ENCODE measurements around the gene ANO4.
"Not testable (repeated sequence)": the region's sequence is repeated elsewhere in the genome, so short reads cannot be mapped to it uniquely, and the experiment has no call there.

ANO4 gene

GRCh38 chr12:100871195-100871734 is 76.7 kb downstream of the ANO4 start:
- no peak for DNase-seq (ENCODE audit: low read depth, low spot score)

GRCh38 chr12:100875156-100875555 is 80.6 kb downstream of the ANO4 start:
- DNase-seq (ENCODE audit: low read depth, low spot score) = no peak

- DNase-seq (ENCODE audit: low read depth, low spot score) = no peak
Observed at GRCh38 chr12:100875771-100876170, 81.2 kb downstream of the ANO4 start.

- no peak for DNase-seq (ENCODE audit: low read depth, low spot score)
Observed at GRCh38 chr12:100877776-100878175, 83.2 kb downstream of the ANO4 start.

- DNase-seq (ENCODE audit: low read depth, low spot score) = no peak
Observed at GRCh38 chr12:100895192-100895591, 100.6 kb downstream of the ANO4 start.

- DNase-seq (ENCODE audit: low read depth, low spot score) = no peak
Observed at GRCh38 chr12:100896192-100896591, 101.6 kb downstream of the ANO4 start.

- no peak for DNase-seq (ENCODE audit: low read depth, low spot score)
Observed at GRCh38 chr12:100897240-100897639, 102.7 kb downstream of the ANO4 start.

- DNase-seq (ENCODE audit: low read depth, low spot score) = no peak
Observed at GRCh38 chr12:100899301-100899700, 104.7 kb downstream of the ANO4 start.

- no peak for DNase-seq (ENCODE audit: low read depth, low spot score)
Observed at GRCh38 chr12:100900808-100901207, 106.2 kb downstream of the ANO4 start.

GRCh38 chr12:100901266-100901665 is 106.7 kb downstream of the ANO4 start:
- DNase-seq (ENCODE audit: low read depth, low spot score) = no peak

GRCh38 chr12:100904270-100904669 is 109.7 kb downstream of the ANO4 start:
- DNase-seq (ENCODE audit: low read depth, low spot score) = no peak

GRCh38 chr12:100908501-100908900 is 113.9 kb downstream of the ANO4 start:
- DNase-seq (ENCODE audit: low read depth, low spot score) = no peak

- DNase-seq (ENCODE audit: low read depth, low spot score) = no peak
Observed at GRCh38 chr12:100913872-100914592, 119.5 kb downstream of the ANO4 start.

GRCh38 chr12:100919116-100919515 is 124.5 kb downstream of the ANO4 start:
- no peak for DNase-seq (ENCODE audit: low read depth, low spot score)

- no peak for DNase-seq (ENCODE audit: low read depth, low spot score)
Observed at GRCh38 chr12:100920493-100920892, 125.9 kb downstream of the ANO4 start.

GRCh38 chr12:100926669-100927248 is 132.2 kb downstream of the ANO4 start:
- DNase-seq (ENCODE audit: low read depth, low spot score) = no peak

GRCh38 chr12:100927826-100928225 is 133.2 kb downstream of the ANO4 start:
- no peak for DNase-seq (ENCODE audit: low read depth, low spot score)

GRCh38 chr12:100932571-100932970 is 138.0 kb downstream of the ANO4 start:
- no peak for DNase-seq (ENCODE audit: low read depth, low spot score)

GRCh38 chr12:100933531-100933930 is 139.0 kb downstream of the ANO4 start:
- not testable (repeated sequence) for DNase-seq (ENCODE audit: low read depth, low spot score)

GRCh38 chr12:100935929-100936328 is 141.4 kb downstream of the ANO4 start:
- no peak for DNase-seq (ENCODE audit: low read depth, low spot score)

GRCh38 chr12:100936661-100937060 is 142.1 kb downstream of the ANO4 start:
- no peak for DNase-seq (ENCODE audit: low read depth, low spot score)

- DNase-seq (ENCODE audit: low read depth, low spot score) = no peak
Observed at GRCh38 chr12:100940503-100940902, 145.9 kb downstream of the ANO4 start.
